Left colon (tissue), 2 donors: ENCODE measurements around the gene GASK1A. TPM values are rescaled to one million over a fixed set of nuclear protein-coding genes. Genes with fewer than 3 reads are reported as not detected.

ENCODE experiments used
- ATAC-seq: fragments of 200-7000 bp; cut with Tn5 transposase; one replicate; pipeline ENCODE4 v1.9.1; 2020; ENCODE audit warnings: mild to moderate bottlenecking, moderate library complexity
- DNase-seq, 2 donors: peaks; one replicate each; pipeline ENCODE4 v3.0.0-alpha.2; 2020
- intact Hi-C, 2 donors: fragments of 100-400 bp; cut with DNase I in 1 of 2; cut with micrococcal nuclease in 1 of 2; formaldehyde crosslinking; loops; one replicate each; pipeline versions ENCODE4 v1.11.2 to v1.14.0; 2022; cut with DNase I, micrococcal nuclease
- total RNA-seq, 2 donors: library from RNA; stranded (reverse); fragmentation: NEBNext Ultra II Directional; extraction: Animal tissue kit (Norgen Biotek cat#: 25700); gene quantifications; one replicate each; pipeline ENCODE4 v1.2.1, GENCODE V29; 2021
- donor health status: DM: no; HTN: no; CAD: no.
- donor health status: DM: yes; HTN: yes; CAD: no.

Gene GASK1A
- total RNA-seq, 2 donors from 2014 or later, result 1.1 to 2.5 TPM

DNA sequence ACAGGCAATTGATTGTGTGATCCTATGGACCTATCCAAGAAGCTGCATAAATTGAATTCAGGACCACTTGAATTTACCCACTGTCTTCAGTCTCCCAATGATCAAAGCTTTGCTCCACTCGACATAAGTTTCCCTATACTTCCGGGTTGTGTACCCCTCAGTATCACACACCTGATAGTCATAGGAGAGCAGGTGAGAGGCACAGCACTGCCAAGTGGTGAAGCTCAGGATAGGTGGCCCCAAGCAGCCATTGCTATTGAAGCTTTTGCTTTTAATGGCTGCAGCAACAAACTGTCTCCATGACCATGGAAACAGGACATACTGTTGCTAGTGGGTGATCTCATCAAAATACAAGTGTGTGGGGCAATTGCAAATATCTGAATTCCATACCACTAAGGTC is 27.7 kb downstream of the GASK1A start:
- ATAC-seq, result no peak
- intact Hi-C loops, result no loop called here
- no peak for DNase-seq

DNA sequence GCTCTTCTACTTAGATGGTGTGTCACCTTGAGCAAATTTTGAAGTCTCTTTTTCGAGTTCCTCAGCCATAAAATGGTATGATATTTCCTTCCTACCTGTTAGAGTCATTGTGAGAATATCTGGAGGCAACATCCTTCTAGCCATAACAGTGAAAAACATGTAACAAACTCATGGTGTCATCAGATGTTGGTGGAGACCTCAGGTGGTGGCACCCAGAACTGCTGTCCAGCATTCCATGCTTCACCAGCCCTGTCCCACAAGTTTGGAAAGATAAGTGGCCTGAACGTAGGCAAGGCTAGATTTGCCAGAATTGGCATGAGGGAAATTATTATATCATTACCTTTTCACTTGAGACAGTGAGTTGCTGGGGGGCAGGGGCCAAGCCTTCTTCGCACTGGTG is 30.4 kb downstream of the GASK1A start:
- intact Hi-C loops, result no loop called here
- DNase-seq (no peak), ATAC-seq (no peak)

DNA sequence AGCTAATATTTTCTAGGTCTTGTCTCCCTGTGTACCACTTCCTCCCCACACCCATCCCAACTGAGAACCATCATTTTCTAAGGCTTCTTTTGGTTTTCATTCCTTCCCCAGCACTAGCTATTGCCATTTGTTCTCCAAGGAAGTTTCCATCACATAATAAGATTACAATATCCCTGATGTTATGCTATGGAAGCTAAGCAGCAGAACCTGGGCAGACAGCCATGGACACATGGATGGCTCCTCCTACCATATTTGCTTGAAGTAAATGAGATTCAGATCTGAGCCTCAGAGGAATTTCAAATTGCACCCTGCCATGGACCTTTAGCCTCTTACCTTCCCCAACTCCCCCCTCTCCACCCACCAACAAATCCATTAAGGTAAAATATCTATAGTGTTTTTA is 31.5 kb downstream of the GASK1A start:
- DNase-seq (no peak), ATAC-seq (no peak)
- intact Hi-C loops, result no loop called here

- intact Hi-C loops, result no loop called here
- ATAC-seq, result no peak
- no peak for DNase-seq
These were observed 32.5 kb downstream of the GASK1A start for GRCh38 chr3:43011638-43012037.

DNA sequence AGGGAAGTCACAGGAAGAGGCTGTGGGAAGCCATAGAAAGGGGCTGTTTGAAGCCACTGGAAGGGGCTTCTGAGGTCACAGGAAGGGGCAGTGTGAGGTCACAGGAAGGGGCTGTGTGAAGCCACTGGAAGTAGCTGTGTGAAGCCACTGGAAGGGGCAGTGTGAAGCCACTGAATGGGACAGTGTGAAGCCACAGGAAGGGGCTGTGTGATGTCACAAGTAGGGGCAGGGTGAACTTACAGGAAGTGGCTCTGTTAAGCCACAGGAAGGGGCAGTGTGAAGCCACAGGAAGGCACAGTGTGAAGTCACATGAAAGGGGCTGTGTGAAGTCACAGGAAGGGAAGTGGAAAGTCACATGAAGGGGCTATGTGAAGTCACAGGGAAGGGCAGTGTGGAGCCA is 33.1 kb downstream of the GASK1A start:
- no peak for ATAC-seq
- intact Hi-C loops, result no loop called here
- no peak for DNase-seq

DNA sequence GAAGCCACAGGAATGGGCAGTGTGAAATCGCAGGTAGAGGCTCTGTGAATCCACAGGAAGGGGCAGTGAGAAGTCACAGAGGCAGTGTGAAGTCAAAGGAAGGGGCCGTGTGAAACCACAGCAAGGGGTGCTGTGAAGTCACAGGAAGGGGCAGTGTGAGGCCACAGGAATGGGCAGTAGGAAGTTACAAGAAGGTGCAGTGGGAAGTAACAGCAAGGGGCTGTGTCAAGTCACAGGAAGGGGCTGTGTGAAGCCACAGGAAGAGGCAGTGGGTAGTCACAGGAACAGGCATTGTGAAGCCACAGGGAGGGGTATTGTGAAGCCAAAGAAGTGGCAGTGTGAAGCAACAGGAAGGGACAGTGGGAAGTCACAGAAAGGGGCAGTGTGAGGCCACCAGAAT is 34.1 kb downstream of the GASK1A start:
- ATAC-seq (no peak), DNase-seq (no peak)
- intact Hi-C loops, result no loop called here

GRCh38 chr3:43013743-43014155 is 34.6 kb downstream of the GASK1A start:
- ATAC-seq (no peak), DNase-seq (no peak)
- intact Hi-C loops, result no loop called here

DNA sequence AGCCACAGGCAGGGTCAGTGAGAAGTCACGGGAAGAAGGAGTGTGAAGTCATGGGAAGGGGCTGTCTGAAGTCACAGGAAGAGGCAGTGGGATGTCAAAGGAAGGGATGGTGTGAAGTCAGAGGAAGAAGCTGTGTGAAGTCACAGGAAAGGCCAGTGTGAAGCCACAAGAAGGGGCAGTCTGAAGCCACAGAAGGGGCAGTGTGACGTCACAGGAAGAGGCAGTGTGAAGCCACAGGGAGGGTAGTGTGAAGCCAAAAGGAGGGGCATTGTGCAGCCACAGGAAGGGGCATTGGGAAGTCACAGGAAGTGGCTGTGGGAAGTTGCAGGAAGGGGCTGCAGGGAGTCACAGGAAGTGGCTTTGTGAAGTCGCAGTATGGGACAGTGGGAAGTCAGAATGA is 35.1 kb downstream of the GASK1A start:
- no peak for ATAC-seq
- DNase-seq, result no peak
- intact Hi-C loops, result no loop called here

DNA sequence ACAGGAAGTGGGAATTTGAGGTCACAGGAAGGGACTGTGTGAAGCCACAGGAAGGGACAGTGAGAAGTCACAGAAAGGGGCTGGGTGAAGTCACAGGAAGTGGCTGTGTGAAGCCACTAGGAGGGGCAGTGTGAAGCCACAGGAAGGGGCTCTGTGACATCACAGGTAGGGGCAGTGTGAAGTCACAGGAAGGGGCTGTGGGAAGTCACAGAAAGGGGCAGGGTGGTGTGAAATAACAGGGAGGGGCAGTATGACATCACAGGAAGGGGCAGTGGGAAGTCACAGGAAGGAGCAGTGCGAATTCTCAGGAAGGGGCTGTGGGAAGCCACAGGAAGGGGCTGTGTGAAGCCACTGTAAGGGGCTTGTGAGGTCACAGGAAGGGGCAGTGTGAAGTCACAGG is 35.8 kb downstream of the GASK1A start:
- DNase-seq, result no peak
- intact Hi-C loops, result no loop called here
- no peak for ATAC-seq

DNA sequence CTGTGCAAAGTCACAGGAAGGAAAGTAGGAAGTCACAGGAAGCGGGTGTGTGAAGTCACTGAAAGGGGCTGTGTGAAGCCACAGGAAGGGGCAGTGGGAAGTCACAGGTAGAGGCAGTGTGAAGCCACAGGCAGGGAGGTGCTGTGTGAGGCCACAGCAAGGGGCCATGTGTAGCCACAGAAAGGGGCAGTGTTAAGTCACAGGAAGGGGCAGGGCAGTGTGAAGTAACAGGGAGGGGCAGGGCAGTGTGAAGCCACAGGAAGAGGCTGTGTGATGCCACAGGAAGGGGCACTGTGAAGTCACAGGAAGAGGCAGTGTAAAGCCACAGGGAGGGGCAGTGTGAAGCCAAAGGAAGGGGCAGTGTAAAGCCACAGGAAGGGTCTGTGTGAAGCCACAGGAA is 36.5 kb downstream of the GASK1A start:
- ATAC-seq, result no peak
- no peak for DNase-seq
- intact Hi-C loops, result no loop called here

- ATAC-seq (no peak), DNase-seq (no peak)
- intact Hi-C loops, result no loop called here
These were observed 37.1 kb downstream of the GASK1A start for GRCh38 chr3:43015991-43016865.

DNA sequence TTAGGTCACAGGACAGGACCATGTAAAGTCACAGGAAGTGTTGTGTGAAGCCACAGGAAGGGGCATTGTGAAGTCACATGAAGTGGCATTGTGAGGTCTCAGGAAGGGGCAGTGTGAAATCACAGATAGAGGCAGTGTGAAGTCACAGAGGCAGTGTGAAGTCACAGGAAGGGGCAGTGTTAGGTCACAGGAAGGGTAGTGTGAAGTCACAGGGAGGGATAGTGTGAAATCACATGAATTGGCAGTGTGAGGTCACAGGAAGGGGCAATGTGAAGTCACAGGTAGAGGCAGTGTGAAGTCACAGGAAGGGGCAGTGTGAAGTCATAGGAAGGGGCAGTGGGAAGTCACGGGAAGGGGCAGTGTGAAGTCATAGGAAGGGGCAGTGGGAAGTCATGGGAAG is 37.9 kb downstream of the GASK1A start:
- DNase-seq, result no peak
- ATAC-seq, result no peak
- intact Hi-C loops, result no loop called here

- no peak for DNase-seq
- intact Hi-C loops, result no loop called here
- ATAC-seq, result no peak
These were observed 38.6 kb downstream of the GASK1A start for GRCh38 chr3:43017593-43018195.

DNA sequence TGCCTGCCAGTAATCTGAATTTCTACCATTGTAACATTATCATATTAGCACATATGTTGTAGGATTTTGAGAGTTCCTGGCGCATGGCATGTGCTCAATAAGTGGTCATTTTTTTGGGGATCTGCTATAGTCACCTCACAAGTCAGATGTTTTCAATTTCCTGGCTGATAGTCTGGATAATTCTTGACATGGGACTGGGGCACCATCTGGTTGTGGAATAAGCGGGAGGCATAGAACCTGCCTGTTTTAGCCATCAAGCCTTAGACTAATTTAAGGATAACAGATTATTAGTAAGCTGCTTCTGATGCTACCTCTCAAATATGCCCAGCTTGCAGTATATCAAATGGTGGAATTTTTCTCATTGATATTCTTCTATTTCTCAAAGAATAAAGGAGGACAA is 39.1 kb downstream of the GASK1A start:
- DNase-seq (no peak), ATAC-seq (no peak)
- intact Hi-C loops, result no loop called here

DNA sequence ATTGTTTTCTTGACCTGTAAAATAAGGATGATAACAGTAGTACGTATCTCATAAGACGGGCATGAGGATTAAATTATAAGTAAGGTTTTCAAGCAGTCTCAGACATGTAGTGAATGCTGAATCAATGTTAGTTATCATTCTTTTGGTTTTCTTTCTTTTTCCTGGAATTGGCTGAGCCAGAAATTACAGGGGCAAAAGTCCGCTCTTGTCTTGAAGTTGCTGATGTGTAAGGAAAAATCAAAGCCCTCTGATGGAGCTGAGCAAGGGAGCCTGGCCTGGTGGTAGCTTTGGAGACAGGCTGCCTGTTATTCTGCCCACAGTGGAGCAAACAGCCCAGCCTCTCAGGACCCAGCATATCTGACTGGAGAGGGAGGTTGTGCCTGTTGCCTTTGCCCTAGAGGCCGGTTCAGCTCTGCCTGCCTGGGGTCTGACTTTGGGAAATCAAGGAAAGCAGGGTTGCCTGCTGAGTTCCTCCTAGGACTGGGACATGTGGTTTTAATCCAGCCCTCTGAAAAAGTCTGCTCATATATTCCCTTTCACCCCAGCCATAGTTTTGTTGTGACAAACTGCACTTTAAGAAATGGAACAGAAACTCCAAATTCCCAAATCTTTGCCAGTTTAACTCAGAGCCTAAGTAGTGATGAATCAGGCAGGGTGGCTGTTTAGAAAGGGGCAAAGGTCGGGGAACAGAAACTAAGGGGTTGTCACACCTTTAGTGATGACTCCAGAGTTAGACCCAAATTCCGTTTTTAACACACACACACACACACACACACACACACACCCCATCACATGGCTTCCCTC is 40.1 kb downstream of the GASK1A start:
- intact Hi-C loops, result no loop called here
- ATAC-seq, result no peak
- no peak for DNase-seq

DNA sequence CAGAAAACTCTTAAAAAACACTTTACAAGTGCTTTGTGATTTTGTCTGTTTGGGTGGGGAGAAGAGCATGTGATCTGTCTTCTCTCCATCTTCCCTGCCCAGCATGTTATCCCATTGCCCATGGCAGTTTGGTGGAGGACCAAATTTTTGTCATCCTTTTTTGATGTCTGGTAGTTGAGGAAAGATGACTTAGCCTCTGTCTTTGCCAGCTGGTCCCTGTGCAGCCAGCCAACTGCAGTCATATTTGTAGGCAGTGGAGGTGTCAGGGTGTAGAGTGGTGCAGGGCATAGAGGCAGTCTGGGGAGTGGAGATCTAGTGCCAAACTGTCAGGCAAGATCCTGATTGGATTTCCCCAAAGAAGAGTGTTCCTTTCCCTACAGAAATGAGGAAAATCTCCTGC is 40.7 kb downstream of the GASK1A start:
- intact Hi-C loops, result no loop called here
- DNase-seq (no peak), ATAC-seq (no peak)

DNA sequence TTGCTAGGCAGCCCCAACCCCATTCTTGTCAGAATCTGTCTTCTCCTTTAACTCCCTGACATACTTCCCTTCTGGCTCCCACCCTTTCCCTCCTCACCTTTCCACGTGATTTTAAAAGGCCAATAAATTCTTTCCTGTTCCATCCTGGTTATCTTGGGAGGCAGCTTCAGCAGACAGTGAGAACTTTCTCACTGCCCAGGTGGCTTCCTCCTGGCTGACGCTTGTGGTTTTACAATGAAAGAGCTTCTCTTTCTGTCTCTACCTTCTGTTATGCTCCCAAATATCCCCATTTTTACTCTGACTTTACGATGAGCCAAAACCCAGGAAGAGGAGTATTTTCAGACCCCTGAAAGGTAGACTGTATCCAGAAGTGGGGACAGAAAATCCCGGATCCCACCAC is 42.1 kb downstream of the GASK1A start:
- ATAC-seq (no peak), DNase-seq (no peak)
- intact Hi-C loops, result no loop called here

GRCh38 chr3:43022121-43022520 is 43.0 kb downstream of the GASK1A start:
- ATAC-seq (no peak), DNase-seq (no peak)

DNA sequence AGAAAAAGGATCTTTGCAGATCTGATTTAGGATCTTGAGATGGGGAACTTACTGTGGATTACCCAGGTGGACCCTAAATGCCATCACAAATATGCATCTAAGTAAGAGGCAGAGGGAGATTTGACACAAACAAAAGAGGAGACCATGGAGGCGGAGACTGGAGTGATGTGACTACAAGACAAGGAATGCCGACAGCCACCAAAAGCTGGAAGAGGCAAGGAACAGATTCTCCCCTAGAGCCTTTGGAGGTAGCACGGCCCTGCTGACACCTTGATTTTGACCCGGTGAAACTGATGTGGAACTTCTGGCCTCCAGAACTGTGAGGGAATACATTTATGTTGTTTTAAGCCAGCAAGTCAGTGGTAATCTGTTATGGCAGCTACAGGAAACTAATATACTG is 44.0 kb downstream of the GASK1A start:
- ATAC-seq, result no peak
- no peak for DNase-seq
- intact Hi-C loops, result no loop called here

More at GRCh38 chr3:43022121-43022520, 43.0 kb downstream of the GASK1A start:
- intact Hi-C loops, result no loop called here

- intact Hi-C loops, result no loop called here
- DNase-seq, result no peak
- no peak for ATAC-seq
These were observed 44.6 kb downstream of the GASK1A start for GRCh38 chr3:43023746-43024145.
